ENCODE data around the gene KCNT1.

The KCNT1 gene

GRCh38 chr9:135769489-135770202 lies 67.7 kb downstream of the KCNT1 start:
- DNase-seq = no peak

- DNase-seq = no peak
These were observed 68.2 kb downstream of the KCNT1 start for GRCh38 chr9:135770203-135770535.

- no peak for DNase-seq
These were observed 68.8 kb downstream of the KCNT1 start for GRCh38 chr9:135770771-135771170.

DNA sequence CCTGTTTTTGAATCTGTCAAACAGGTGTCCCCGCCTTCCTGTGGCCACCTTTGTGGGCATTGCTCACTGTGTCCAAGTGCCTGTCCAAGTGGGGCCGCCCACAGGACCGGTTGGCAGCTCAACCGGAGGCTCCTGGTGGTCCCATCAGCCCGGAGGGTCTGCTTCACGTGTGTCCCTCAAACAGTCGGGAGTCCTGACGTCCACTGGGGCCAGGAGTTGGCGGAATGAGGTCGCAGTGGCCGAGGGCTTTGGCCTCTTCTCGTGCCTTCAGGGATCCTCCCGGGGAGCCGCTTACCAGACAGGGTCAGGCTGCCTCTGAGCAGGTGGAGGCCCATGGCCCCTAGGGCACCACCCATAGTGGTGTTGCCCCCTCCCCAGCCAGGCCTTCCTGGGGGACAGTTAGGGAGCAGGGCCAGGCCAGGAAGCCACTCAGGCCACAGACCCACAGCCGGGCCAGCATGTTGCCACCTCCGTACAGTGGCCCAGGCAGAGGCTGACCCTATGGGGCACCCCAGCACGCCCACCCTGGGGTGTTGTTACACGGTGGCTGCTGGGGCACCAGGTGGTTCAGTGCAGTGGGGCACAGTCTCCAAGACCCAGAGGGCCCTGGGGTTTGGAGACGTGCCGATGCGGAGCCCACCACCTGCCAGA lies 69.5 kb downstream of the KCNT1 start:
- DNase-seq = no peak

- no peak for DNase-seq
These were observed 70.2 kb downstream of the KCNT1 start for GRCh38 chr9:135772056-135772646.

- DNase-seq = no peak
These were observed 70.9 kb downstream of the KCNT1 start for GRCh38 chr9:135772702-135773493.

DNA sequence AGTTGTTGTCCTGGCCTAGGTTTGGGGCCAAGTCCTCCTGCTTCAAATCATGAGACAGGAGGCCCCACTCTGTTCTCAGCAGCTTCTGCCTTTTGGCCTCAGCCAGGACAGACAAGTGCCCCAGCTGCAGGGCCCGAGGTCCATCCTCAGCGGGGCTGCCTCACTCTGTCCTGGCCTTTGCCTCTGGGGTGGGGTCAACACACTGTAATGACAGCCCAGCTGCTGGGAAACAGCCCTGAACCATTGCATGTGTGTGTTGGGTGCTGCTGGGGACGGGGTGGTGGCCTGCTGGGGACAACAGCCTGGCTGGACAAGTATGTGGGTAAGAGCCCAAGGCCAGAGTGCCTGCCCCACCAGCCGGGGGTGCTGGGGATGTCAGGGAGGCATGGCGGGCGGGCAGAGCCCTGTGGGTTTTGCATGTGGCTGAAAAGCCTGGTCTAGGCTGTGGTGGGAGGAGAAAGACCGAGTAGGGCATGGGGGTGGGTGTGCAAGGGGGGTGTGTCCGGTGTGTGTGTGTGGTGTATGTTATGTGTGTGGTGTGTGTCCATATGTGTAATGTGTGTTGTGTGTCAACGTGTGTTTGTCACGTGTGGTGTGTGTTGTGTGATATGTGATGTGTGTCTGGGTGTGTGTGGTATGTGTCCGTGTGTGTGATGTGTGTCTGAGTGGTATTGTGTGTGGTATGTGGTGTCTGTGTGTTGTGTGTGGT lies 71.7 kb downstream of the KCNT1 start:
- no peak for DNase-seq

DNA sequence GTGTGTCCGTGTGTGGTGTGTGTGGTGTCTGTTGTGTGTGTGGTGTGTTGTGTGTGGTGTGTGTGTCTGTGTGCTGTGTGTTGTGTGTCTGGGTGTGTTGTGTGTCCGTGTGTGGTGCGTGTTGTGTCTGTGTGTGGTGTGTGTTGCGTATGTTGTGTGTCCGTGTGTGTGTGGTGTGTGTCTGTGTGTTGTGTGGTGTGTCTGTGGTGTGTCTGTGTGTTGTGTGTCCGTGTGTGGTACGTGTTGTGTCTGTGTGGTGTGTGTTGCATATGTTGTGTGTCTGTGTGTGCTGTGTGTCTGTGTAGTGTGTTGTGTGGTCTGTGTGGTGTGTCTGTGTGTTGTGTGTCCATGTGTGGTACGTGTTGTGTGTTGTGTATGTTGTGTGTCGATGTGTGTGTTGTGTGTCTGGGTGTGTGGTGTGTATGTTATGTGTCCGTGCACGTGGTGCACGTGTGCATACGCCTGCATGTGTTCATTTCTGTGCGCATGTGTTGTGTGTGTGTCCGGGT lies 72.3 kb downstream of the KCNT1 start:
- no peak for DNase-seq

DNA sequence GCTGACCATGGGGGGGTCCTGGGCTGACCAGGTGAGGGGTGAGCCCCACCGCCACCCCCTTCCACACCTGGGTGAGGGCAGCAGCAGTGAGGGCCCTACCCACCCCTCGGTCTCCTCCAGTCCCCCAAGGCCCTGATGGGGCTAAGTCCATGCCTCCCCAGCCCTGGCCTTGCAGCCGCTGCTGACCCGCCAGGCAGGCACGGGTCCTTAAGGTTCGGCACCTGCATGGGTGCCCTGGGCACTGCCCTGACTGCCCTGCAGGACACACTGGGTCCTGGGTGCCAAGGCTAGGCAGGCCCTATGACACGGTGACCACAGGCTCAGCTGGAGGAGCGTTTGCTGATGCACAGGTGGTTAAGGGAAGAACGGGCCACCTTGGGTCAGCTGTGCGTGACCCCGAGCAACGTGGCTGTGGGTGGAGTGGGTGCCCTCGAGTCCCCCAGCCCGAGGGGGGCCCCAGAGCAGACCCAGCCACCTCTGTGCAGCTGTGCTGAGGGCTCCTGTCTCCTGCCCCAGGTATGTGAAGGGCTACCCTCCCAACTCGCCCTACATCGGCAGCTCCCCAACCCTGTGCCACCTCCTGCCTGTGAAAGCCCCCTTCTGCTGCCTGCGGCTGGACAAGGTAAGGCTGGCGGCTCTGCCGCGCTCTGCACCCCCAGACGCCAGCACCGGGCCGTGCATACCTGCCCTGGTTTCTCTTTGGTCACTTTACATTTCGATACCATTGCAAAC lies 73.0 kb downstream of the KCNT1 start:
- no peak for DNase-seq

GRCh38 chr9:135775911-135776310 lies 73.9 kb downstream of the KCNT1 start:
- DNase-seq = no peak

GRCh38 chr9:135776893-135777622 lies 75.1 kb downstream of the KCNT1 start:
- DNase-seq = no peak

- no peak for DNase-seq
These were observed 75.7 kb downstream of the KCNT1 start for GRCh38 chr9:135777623-135778177.

DNA sequence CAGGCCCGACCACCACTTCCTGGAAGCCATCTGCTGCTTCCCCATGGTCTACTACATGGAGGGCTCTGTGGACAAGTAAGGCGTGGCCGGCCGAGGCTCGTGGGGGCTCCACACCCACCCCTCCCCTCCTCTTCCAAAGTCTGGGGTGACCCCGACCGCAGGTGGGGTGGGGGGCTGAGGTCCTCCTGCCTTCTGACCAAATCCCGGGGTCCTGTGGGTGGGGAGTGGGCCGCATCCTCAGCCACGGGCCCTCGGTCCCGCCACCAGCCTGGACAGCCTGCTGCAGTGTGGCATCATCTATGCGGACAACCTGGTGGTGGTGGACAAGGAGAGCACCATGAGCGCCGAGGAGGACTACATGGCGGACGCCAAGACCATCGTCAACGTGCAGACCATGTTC lies 76.4 kb downstream of the KCNT1 start:
- DNase-seq = no peak

GRCh38 chr9:135779571-135779970 lies 77.6 kb downstream of the KCNT1 start:
- no peak for DNase-seq

GRCh38 chr9:135780086-135780485 lies 78.1 kb downstream of the KCNT1 start:
- no peak for DNase-seq

DNA sequence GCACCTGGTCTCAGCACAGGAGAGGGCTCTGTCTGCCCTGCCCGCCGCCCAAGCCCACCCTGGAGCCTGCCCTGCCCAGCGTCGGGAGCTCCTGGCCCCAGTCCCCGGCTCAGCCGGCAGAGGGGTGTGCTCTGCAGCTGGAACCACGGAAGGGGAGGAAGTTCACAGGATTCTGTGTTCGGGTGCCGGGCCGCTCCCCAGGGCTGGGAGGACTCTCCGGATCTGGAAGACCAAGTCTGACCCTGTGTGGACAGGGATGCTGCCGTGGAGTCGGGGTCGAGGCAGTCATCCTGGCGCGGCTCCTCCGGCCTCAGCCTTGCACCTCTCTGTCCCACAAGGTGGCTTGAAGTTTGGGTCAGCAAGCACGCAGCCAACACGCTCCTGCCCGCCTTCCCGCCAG lies 78.6 kb downstream of the KCNT1 start:
- no peak for DNase-seq

DNA sequence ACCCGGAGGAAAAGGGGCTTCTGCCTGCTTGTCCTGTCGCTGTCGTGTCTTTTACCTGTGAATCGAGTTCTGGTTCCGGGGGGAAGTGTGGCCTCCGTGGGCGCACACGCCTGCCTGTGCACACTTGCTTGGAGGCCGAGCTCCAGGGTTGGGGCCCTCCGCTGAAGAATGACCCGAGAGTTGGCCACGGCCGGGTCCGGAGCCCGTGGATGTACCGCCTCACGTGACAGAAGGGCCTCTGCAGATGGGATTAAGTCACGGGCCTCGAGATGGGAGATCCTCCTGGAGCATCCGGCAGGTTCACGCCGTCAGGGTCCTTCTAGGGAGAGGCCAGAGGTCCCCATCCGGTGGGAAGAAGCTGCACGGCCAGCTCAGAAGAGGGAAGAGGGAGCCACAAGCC lies 81.0 kb downstream of the KCNT1 start:
- DNase-seq = no peak

- DNase-seq = no peak
These were observed 81.7 kb downstream of the KCNT1 start for GRCh38 chr9:135783540-135784245.

DNA sequence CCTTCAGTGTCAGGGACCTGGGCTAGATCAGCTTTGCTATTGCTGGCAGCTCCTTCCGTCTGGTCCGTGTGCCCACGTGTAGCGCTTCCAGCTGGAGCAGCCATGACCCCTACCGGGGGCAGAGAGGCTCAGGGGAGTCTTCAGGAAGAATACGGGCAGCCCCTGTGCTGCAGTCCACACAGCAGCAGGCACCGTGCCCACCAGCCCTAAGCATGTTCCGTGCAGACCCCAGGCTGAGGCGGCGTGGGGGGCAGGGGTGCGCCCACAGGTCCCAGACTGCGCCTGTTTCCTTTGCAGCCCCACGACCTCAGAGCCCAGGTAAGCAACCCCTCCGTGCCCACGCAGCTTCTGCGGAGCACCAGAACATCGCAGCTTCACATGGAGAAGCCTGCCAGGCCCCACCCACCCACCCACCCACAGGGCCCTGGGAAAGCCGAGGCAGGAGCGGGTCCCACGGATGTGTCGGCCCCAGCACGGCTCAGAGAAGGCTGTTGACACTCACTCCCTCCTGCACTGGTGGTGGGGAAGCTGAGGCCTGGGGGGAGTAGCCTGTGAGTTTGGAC lies 83.1 kb downstream of the KCNT1 start:
- DNase-seq = no peak

DNA sequence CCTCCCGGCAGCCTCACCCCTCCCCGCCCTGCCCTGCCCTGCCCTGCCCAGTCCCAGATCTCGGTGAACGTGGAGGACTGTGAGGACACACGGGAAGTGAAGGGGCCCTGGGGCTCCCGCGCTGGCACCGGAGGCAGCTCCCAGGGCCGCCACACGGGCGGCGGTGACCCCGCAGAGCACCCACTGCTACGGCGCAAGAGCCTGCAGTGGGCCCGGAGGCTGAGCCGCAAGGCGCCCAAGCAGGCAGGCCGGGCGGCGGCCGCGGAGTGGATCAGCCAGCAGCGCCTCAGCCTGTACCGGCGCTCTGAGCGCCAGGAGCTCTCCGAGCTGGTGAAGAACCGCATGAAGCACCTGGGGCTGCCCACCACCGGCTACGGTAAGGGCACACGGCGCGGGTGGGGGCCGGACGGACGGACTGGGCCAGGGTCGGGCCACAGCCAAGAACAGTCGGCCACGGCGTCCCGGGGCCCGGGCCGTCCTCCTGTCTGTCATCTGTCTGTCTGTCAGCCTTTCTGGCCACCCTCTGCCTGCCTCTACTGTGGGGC lies 84.2 kb downstream of the KCNT1 start:
- DNase-seq = no peak
